ENCODE results near the gene LRP8. TPM values are rescaled to one million over a fixed set of nuclear protein-coding genes. Genes with fewer than 3 reads are reported as not detected.

Gene LRP8
- total RNA-seq, 1 experiment from 2014 or later: 69.5 TPM

GRCh38 chr1:53260631-53261247, 67.1 kb downstream of the LRP8 start:
- TF ChIP-seq FOXJ3 (CRISPR knock-in tag; IDR thresholded peaks at IDR 0.05; ENCODE audit: borderline replicate concordance): no peak
- no peak for TF ChIP-seq AFF4 (CRISPR knock-in tag; IDR thresholded peaks at IDR 0.05; ENCODE audit: borderline replicate concordance)
- TF ChIP-seq ZMAT4 (CRISPR knock-in tag; IDR thresholded peaks at IDR 0.05): no peak
- no peak for TF ChIP-seq ARID4B (CRISPR knock-in tag; IDR thresholded peaks at IDR 0.05; ENCODE audit: borderline replicate concordance)
- TF ChIP-seq ZNF532 (CRISPR knock-in tag; IDR thresholded peaks at IDR 0.05; ENCODE audit: borderline replicate concordance): no peak
- TF ChIP-seq SMAD4 (CRISPR knock-in tag; IDR thresholded peaks at IDR 0.05): no peak
- no peak for TF ChIP-seq FOXK1 (CRISPR knock-in tag; IDR thresholded peaks at IDR 0.05)
- DNase-seq (ENCODE audit: low spot score): no peak
- ChIA-PET CTCF (no interaction called here), POLR2A (no interaction called here)
- H3K9me3 Mint-ChIP-seq: no peaks in the 10 kb centered on the region
- ATAC-seq: no peak
- no peak overlapping the region for H3K27ac Mint-ChIP-seq
- H3K4me1 Mint-ChIP-seq: no peaks in the 10 kb centered on the region
- no peaks in the 10 kb centered on the region for H3K27me3 Mint-ChIP-seq (ENCODE audit: low read depth)
- H3K4me3 Mint-ChIP-seq: no peak overlapping the region
- peaks cover 95% of the 10 kb centered on the region for H3K36me3 Mint-ChIP-seq

- H3K9me3 Mint-ChIP-seq: no peaks in the 10 kb centered on the region
- no peaks in the 10 kb centered on the region for H3K27me3 Mint-ChIP-seq (ENCODE audit: low read depth)
- H3K36me3 Mint-ChIP-seq: peaks cover 93% of the 10 kb centered on the region
- ChIA-PET POLR2A (no interaction called here), CTCF (interaction anchor here (0.6 kb wide), 1 partner anchor 16 kb away, joined by 3 read pairs; no protein-coding TSS in a partner anchor)
- no peak for DNase-seq (ENCODE audit: low spot score)
- H3K4me1 Mint-ChIP-seq: no peaks in the 10 kb centered on the region
- H3K27ac Mint-ChIP-seq: no peak overlapping the region
- ATAC-seq: no peak
- no peak overlapping the region for H3K4me3 Mint-ChIP-seq
- TF ChIP-seq ETV6 (CRISPR knock-in tag; IDR thresholded peaks at IDR 0.05) (no peak), ERG (CRISPR knock-in tag; IDR thresholded peaks at IDR 0.05) (no peak), AFF4 (CRISPR knock-in tag; IDR thresholded peaks at IDR 0.05; ENCODE audit: borderline replicate concordance) (no peak), STAT6 (CRISPR knock-in tag; conservative IDR thresholded peaks at IDR 0.05; ENCODE audit: low read depth) (no peak), TCF7 (CRISPR knock-in tag; IDR thresholded peaks at IDR 0.05; ENCODE audit: low read depth) (no peak)
Observed at GRCh38 chr1:53259932-53260331, 67.9 kb downstream of the LRP8 start.
